Esophagus muscularis mucosa (tissue), 4 donors: ENCODE results near the gene EMILIN3. TPM values are rescaled to one million over a fixed set of nuclear protein-coding genes. Genes with fewer than 3 reads are reported as not detected.

Source experiments
- DNase-seq: peaks from one replicate; pipeline ENCODE4 v3.0.0-alpha.2; 2017; ENCODE audit errors: extremely low spot score
- H3K27ac ChIP-seq, 4 donors: fragments of 200-600 bp; sonication (generic); replicated peaks in 1 of 4; 1 replicate in 3 of 4; 2 replicates in 1 of 4; pipeline ENCODE4 v1.5.1; 2016 to 2019; ENCODE audit warnings: mild to moderate bottlenecking in 1 of 4
- H3K27me3 ChIP-seq, 4 donors: fragments of 200-600 bp; sonication (generic); one replicate each; pipeline versions ENCODE4 v1.5.1 to v1.6.0; 2016 to 2019
- H3K36me3 ChIP-seq, 4 donors: fragments of 200-600 bp; sonication (generic); one replicate each; pipeline ENCODE4 v1.5.1; 2016 to 2019
- H3K4me1 ChIP-seq, 4 donors: fragments of 200-600 bp; sonication (generic); one replicate each; pipeline ENCODE4 v1.5.1; 2016 to 2019
- H3K4me3 ChIP-seq, 4 donors: fragments of 200-600 bp; sonication (generic); 1 replicate in 2 of 4; 2 replicates in 2 of 4; pipeline ENCODE4 v1.5.1; 2016 to 2019; ENCODE audit warnings: mild to moderate bottlenecking in 4 of 4, moderate library complexity in 1 of 4
- H3K9me3 ChIP-seq, 4 donors: fragments of 200-600 bp; sonication (generic); 1 replicate in 3 of 4; 2 replicates in 1 of 4; pipeline ENCODE4 v1.5.1; 2016 to 2019
- CTCF ChIP-seq, 3 experiments: fragments of 200-600 bp in 2 of 3; fragments of 450-650 bp in 1 of 3; sonication (generic) in 2 of 3; IDR thresholded peaks; one replicate each; pipeline ENCODE4 v1.5.1; 2017 to 2019; ENCODE audit warnings: antibody characterized with exemption in 3 of 3, mild to moderate bottlenecking in 2 of 3, moderate library complexity in 1 of 3
- EP300 ChIP-seq: sonication (generic); formaldehyde crosslinking; IDR thresholded peaks from one replicate; pipeline ENCODE4 v1.6.1; 2017; ENCODE audit warnings: antibody characterized with exemption
- POLR2A ChIP-seq: fragments of 450-650 bp; IDR thresholded peaks from one replicate; pipeline ENCODE4 v1.6.1; 2017; ENCODE audit warnings: antibody characterized with exemption, moderate library complexity, mild to moderate bottlenecking, low read depth
- POLR2AphosphoS5 ChIP-seq, 2 donors: sonication (generic); formaldehyde crosslinking; IDR thresholded peaks; one replicate each; pipeline ENCODE4 v1.6.1; 2017; ENCODE audit warnings: antibody characterized with exemption in 2 of 2
- WGBS: methylation state at CpG from one replicate; pipeline ENCODE4 v1.1.5; 2018; 5-methylcytosine and 5-hydroxymethylcytosine counted together
- intact Hi-C: fragments of 100-400 bp; cut with DNase I; formaldehyde crosslinking; loops from one replicate; pipeline ENCODE4 v1.15.1; 2023
- total RNA-seq, 4 donors: library from RNA; depleted of rRNA; stranded (reverse); fragments of >200 nt; gene quantifications; one replicate each; pipeline versions ENCODE4 v1.1.0 to v1.2.1, GENCODE V29; 2016

EMILIN3 gene
- total RNA-seq, 4 donors from 2014 or later: 0.83 to 5.6 (median 4.5) TPM

- 56% methylated on average over 18 of the region's 18 CpGs for WGBS
- no peaks in the 10 kb centered on the region for H3K27me3 ChIP-seq
- DNase-seq: no peak
- no peak overlapping the region for H3K4me3 ChIP-seq
- H3K27ac ChIP-seq: peak overlapping the region; percentile 15 to 65 (median 47)
- peaks cover 27 to 66% (median 60%) of the 10 kb centered on the region in 4 donors for H3K4me1 ChIP-seq
- TF ChIP-seq POLR2A (no peak), POLR2AphosphoS5 (IDR thresholded peaks at IDR 0.05) (no peak), CTCF (IDR thresholded peaks at IDR 0.05) (no peak), EP300 (no peak)
- intact Hi-C loops: no loop called here
- no peaks in the 10 kb centered on the region for H3K9me3 ChIP-seq
- H3K36me3 ChIP-seq: no peaks in the 10 kb centered on the region
Measured at GRCh38 chr20:41395667-41396664, 29.3 kb upstream of the EMILIN3 start.

GRCh38 chr20:41394931-41395666, 28.5 kb upstream of the EMILIN3 start:
- no peak overlapping the region for H3K4me3 ChIP-seq
- TF ChIP-seq POLR2AphosphoS5 (IDR thresholded peaks at IDR 0.05): no peak
- no peak for TF ChIP-seq POLR2A
- no peak for TF ChIP-seq CTCF (IDR thresholded peaks at IDR 0.05)
- no peak for TF ChIP-seq EP300
- intact Hi-C loops: no loop called here
- peaks cover 27 to 66% (median 60%) of the 10 kb centered on the region in 4 donors for H3K4me1 ChIP-seq
- WGBS: 81% methylated on average over 9 of the region's 9 CpGs
- DNase-seq: no peak
- no peaks in the 10 kb centered on the region for H3K9me3 ChIP-seq
- no peaks in the 10 kb centered on the region for H3K27me3 ChIP-seq
- H3K36me3 ChIP-seq: no peaks in the 10 kb centered on the region
- H3K27ac ChIP-seq: peak overlapping the region in 3 of 4 donors; percentile 15 to 65 (median 43)

DNA sequence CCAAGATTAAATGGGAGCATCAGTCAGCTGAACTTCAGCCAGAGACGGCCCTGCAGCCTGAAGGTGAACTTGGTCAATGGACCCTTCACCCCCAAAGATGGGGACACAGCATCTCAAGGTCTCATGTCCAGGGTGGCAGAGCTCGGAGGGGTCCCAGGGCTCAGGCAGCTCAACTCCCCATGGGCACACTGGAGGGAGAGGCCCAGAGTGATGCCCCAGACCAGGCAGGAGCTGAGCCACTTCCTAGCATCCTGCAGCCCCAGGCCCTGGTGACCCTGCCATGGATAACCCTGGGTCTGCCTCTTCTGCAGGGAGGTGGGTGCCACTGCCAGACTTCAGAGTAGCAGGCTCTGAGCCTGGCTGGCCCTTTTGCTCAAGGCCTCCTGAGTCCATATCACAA, 27.5 kb upstream of the EMILIN3 start:
- H3K27me3 ChIP-seq: no peaks in the 10 kb centered on the region
- H3K4me1 ChIP-seq: peaks cover 27 to 65% (median 60%) of the 10 kb centered on the region in 4 donors
- no peaks in the 10 kb centered on the region for H3K36me3 ChIP-seq
- no peak for DNase-seq
- H3K4me3 ChIP-seq: no peak overlapping the region
- TF ChIP-seq POLR2AphosphoS5 (IDR thresholded peaks at IDR 0.05) (no peak), CTCF (IDR thresholded peaks at IDR 0.05) (no peak), POLR2A (no peak), EP300 (no peak)
- 82% methylated on average over 1 of the region's 2 CpGs for WGBS
- intact Hi-C loops: no loop called here
- H3K9me3 ChIP-seq: no peaks in the 10 kb centered on the region
- peak overlapping the region in 2 of 4 donors; percentile 4 to 65 for H3K27ac ChIP-seq

GRCh38 chr20:41393705-41394066, 27.1 kb upstream of the EMILIN3 start:
- TF ChIP-seq CTCF (IDR thresholded peaks at IDR 0.05): no peak
- TF ChIP-seq EP300: no peak
- TF ChIP-seq POLR2A: no peak
- intact Hi-C loops: no loop called here
- Histone ChIP-seq H3K4me3 (no peak overlapping the region), H3K27ac (peak overlapping the region in 2 of 4 donors; percentile 4 to 65), H3K4me1 (peaks cover 27 to 61% (median 56%) of the 10 kb centered on the region in 4 donors), H3K9me3 (no peaks in the 10 kb centered on the region), H3K36me3 (no peaks in the 10 kb centered on the region), H3K27me3 (no peaks in the 10 kb centered on the region)
- WGBS: 40% methylated on average over 3 of the region's 3 CpGs
- no peak for DNase-seq
